Ascending aorta (tissue), 2 donors: ENCODE data around the gene NUAK2. TPM values are rescaled to one million over a fixed set of nuclear protein-coding genes. Genes with fewer than 3 reads are reported as not detected.

Source experiments
- DNase-seq, 2 donors: peaks; one replicate each; pipeline ENCODE4 v3.0.0-alpha.2; 2019; ENCODE audit warnings: low spot score in 2 of 2
- H3K27ac ChIP-seq, 2 donors: fragments of 200-600 bp; sonication (generic); one replicate each; pipeline ENCODE4 v1.5.1; 2016 to 2017; ENCODE audit warnings: mild to moderate bottlenecking in 1 of 2
- H3K27me3 ChIP-seq: fragments of 200-600 bp; sonication (generic); one replicate; pipeline ENCODE4 v1.5.1; 2017
- H3K36me3 ChIP-seq, 2 donors: fragments of 200-600 bp; sonication (generic); one replicate each; pipeline ENCODE4 v1.5.1; 2016
- H3K4me1 ChIP-seq, 2 donors: fragments of 200-600 bp; sonication (generic); one replicate each; pipeline ENCODE4 v1.5.1; 2016 to 2017; ENCODE audit warnings: mild to moderate bottlenecking in 1 of 2
- H3K4me3 ChIP-seq, 2 donors: fragments of 200-600 bp; sonication (generic); one replicate each; pipeline ENCODE4 v1.5.1; 2016 to 2017; ENCODE audit warnings: mild to moderate bottlenecking in 1 of 2
- H3K9me3 ChIP-seq, 2 donors: fragments of 200-600 bp; sonication (generic); one replicate each; pipeline ENCODE4 v1.5.1; 2016
- CTCF ChIP-seq, 3 experiments: fragments of 200-600 bp in 2 of 3; fragments of 450-650 bp in 1 of 3; sonication (generic) in 2 of 3; IDR thresholded peaks; one replicate each; pipeline ENCODE4 v1.5.1; 2016 to 2019; ENCODE audit warnings: antibody characterized with exemption in 3 of 3, mild to moderate bottlenecking in 1 of 3, moderate library complexity in 1 of 3
- intact Hi-C: fragments of 100-400 bp; cut with DNase I; formaldehyde crosslinking; loops from one replicate; pipeline ENCODE4 v1.15.1; 2023
- total RNA-seq: library from RNA; depleted of rRNA; stranded (reverse); fragments of >200 nt; gene quantifications from one replicate; pipeline ENCODE4 v1.1.0, GENCODE V29; 2016

Gene NUAK2
- total RNA-seq, 1 donor from 2014 or later, result 0.85 TPM

- intact Hi-C loops, result no loop called here
- Histone ChIP-seq H3K4me3 (no peak overlapping the region), H3K4me1 (no peaks in the 10 kb centered on the region), H3K27ac (no peak overlapping the region), H3K27me3 (no peaks in the 10 kb centered on the region), H3K9me3 (no peaks in the 10 kb centered on the region), H3K36me3 (peaks cover 0 to 3% of the 10 kb centered on the region in 2 donors)
- no peak for TF ChIP-seq CTCF (IDR thresholded peaks at IDR 0.05)
- no peak for DNase-seq
These were observed 10.4 kb downstream of the NUAK2 start for GRCh38 chr1:205310976-205311704.

- H3K4me1 ChIP-seq, result no peaks in the 10 kb centered on the region
- peaks cover 0 to 3% of the 10 kb centered on the region in 2 donors for H3K36me3 ChIP-seq
- H3K27me3 ChIP-seq, result no peaks in the 10 kb centered on the region
- no peak for TF ChIP-seq CTCF (IDR thresholded peaks at IDR 0.05)
- H3K9me3 ChIP-seq, result no peaks in the 10 kb centered on the region
- H3K27ac ChIP-seq, result no peak overlapping the region
- intact Hi-C loops, result no loop called here
- DNase-seq, result no peak
- H3K4me3 ChIP-seq, result no peak overlapping the region
These were observed 11.8 kb downstream of the NUAK2 start for GRCh38 chr1:205309741-205310140.

GRCh38 chr1:205306929-205307566 is 14.5 kb downstream of the NUAK2 start:
- no peak overlapping the region for H3K27ac ChIP-seq
- H3K27me3 ChIP-seq, result no peaks in the 10 kb centered on the region
- peaks cover 0 to 3% of the 10 kb centered on the region in 2 donors for H3K36me3 ChIP-seq
- intact Hi-C loops, result no loop called here
- no peaks in the 10 kb centered on the region for H3K9me3 ChIP-seq
- H3K4me1 ChIP-seq, result no peaks in the 10 kb centered on the region
- TF ChIP-seq CTCF (IDR thresholded peaks at IDR 0.05), result no peak
- no peak overlapping the region for H3K4me3 ChIP-seq
- DNase-seq, result no peak

GRCh38 chr1:205304695-205305070 is 16.9 kb downstream of the NUAK2 start:
- intact Hi-C loops, result no loop called here
- Histone ChIP-seq H3K4me1 (peaks cover 0 to 6% of the 10 kb centered on the region in 2 donors), H3K27ac (no peak overlapping the region), H3K36me3 (peaks cover 0 to 3% of the 10 kb centered on the region in 2 donors), H3K27me3 (no peaks in the 10 kb centered on the region), H3K9me3 (no peaks in the 10 kb centered on the region), H3K4me3 (no peak overlapping the region)
- no peak for DNase-seq
- TF ChIP-seq CTCF (IDR thresholded peaks at IDR 0.05), result no peak

GRCh38 chr1:205304046-205304694 is 17.4 kb downstream of the NUAK2 start:
- Histone ChIP-seq H3K36me3 (peaks cover 0 to 3% of the 10 kb centered on the region in 2 donors), H3K27me3 (no peaks in the 10 kb centered on the region), H3K9me3 (no peaks in the 10 kb centered on the region), H3K27ac (no peak overlapping the region), H3K4me3 (no peak overlapping the region), H3K4me1 (peaks cover 0 to 6% of the 10 kb centered on the region in 2 donors)
- intact Hi-C loops, result no loop called here
- no peak for TF ChIP-seq CTCF (IDR thresholded peaks at IDR 0.05)
- no peak for DNase-seq
